HS-5 (cell line): ENCODE data around the gene FNBP1L.

Source experiments
- DNase-seq: peaks from one replicate; pipeline ENCODE4 v3.0.0-alpha.2; 2012; ENCODE audit warnings: low read depth

The FNBP1L gene

GRCh38 chr1:93447481-93448291 is at the start of gene FNBP1L:
Gene FNBP1L (plus strand): TSS chr1:93448118. CDS start chr1:93448282, 164 bp downstream.
- DNase-seq = no peak

- no peak for DNase-seq
These were observed 48.1 kb upstream of the FNBP1L start for GRCh38 chr1:93399781-93400180.

- DNase-seq = no peak
These were observed 39.7 kb upstream of the FNBP1L start for GRCh38 chr1:93408203-93408602.

DNA sequence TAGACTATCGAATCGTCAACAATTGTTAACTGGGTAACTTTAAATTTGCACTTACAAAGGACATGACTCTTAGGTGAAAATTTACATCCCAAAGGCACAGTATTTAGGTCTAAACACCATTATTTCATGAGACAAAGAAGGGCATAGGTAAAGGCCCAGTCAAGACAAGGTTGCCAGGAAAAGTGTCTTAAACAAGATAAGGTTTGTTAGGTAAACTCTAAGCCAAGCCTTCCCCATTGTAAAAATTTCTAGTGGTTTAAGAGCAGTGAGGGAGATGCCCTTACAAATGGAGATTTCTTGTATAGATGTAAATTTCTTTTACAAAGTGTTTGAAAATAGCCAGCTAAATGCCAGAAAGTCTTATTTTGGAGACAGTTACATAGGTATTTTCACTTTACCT is 36.9 kb upstream of the FNBP1L start:
- no peak for DNase-seq

GRCh38 chr1:93414749-93415148 is 33.2 kb upstream of the FNBP1L start:
- DNase-seq = no peak

GRCh38 chr1:93415296-93415695 is 32.6 kb upstream of the FNBP1L start:
- no peak for DNase-seq

DNA sequence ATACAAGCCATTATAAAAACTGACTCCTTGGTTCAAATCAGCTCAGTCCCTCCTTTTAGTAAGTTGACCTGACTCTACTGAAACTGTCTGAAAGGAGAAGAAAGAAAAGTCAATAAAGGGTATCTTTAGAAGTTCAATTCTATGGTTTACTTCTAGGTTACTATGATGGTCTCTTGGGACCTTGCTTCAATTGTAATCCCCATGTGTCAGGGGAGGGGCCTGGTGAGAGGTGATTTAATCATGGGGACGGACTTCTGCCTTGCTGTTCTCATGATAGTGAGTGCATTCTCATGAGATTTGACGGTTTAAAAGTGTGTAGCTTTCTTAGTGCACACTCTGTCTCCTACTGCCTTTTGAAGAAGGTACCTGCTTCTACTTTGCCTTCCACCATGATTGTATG is 31.7 kb upstream of the FNBP1L start:
- DNase-seq = no peak

GRCh38 chr1:93419344-93419743 is 28.6 kb upstream of the FNBP1L start:
- DNase-seq = no peak

DNA sequence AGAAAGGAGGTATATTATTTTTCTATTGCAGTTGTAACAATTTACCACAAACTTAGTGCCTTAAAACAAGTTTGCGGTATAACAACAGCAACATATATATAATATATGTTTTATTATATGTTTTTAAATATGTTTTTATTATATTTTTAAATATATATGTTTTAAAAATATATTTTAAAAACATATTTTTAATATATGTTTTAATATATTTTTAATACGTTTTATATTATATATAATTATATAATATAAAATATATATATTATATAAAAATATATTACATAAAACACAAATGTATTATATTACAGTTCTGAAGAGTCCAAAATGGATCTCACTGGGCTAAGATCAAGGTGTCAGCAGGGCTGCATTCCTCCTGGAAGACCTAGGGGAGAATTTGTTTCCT is 27.5 kb upstream of the FNBP1L start:
- DNase-seq = no peak

DNA sequence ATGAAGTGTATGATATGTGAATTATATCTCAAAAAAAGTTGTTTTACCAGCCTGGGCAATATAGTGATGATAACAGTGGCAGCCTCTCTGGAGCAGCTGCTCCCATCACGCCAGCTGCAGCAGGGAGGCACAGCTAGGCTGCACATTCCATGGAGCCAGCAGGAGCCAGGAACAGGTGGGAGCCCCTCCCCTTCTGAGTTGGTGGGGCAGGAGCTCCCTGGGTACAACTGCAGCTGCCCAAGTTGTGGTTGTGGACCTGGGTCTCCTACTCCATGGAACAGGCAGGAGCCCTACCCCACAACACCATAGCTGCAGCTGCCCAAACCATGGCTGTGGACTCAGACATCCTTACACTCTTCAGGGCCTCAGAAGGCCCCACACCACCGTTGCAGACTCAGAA is 21.7 kb upstream of the FNBP1L start:
- DNase-seq = no peak

DNA sequence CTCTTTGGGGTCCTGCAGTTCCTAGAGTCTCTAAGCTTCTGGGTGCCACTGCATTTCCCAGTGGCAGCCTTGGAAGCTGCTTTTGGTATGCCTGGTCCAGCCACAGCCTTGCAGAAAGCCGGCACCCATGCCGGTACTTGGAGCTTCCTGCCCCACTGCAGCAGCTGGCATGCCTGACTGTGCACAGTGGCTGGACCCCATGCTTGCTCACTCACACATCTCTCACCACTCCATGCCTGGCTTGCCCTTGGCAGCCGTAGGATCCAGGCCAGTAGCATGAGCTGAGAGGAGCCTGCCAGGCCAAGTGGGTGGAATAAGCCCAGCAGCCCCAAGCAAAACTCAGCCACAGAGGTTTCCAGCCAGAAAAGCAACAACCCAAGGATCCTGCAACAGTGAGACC is 20.3 kb upstream of the FNBP1L start:
- no peak for DNase-seq

DNA sequence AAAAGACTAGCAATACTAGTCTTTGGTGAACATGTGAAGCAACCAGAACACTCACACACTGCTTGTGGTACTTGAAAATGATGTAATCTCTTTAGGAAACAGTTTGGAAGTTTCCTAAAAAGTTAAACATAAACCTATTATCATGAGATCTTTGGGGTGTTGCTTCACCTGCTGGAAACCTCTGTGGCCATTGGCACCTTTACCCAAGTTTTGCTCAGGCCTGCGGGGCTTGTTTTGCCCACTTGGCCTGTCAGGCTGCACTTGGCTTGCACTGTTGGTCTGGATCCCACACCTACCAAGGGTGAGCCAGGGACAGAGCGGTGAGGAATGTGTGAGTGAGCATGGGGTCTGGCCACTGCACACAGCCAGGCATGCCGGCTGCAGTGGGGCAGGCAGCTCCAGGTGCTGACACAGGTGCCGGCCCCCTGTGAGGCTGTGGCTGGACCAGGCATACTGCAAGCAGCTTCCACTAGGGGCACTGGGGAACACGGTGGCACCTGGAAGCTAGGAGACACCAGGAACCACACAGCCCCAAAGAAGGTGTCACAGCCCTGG is 14.4 kb upstream of the FNBP1L start:
- DNase-seq = no peak

- no peak for DNase-seq
These were observed 13.8 kb upstream of the FNBP1L start for GRCh38 chr1:93434088-93434487.

GRCh38 chr1:93434987-93435386 is 12.9 kb upstream of the FNBP1L start:
- no peak for DNase-seq

GRCh38 chr1:93435443-93435842 is 12.5 kb upstream of the FNBP1L start:
- no peak for DNase-seq

GRCh38 chr1:93436496-93436895 is 11.4 kb upstream of the FNBP1L start:
- no peak for DNase-seq

DNA sequence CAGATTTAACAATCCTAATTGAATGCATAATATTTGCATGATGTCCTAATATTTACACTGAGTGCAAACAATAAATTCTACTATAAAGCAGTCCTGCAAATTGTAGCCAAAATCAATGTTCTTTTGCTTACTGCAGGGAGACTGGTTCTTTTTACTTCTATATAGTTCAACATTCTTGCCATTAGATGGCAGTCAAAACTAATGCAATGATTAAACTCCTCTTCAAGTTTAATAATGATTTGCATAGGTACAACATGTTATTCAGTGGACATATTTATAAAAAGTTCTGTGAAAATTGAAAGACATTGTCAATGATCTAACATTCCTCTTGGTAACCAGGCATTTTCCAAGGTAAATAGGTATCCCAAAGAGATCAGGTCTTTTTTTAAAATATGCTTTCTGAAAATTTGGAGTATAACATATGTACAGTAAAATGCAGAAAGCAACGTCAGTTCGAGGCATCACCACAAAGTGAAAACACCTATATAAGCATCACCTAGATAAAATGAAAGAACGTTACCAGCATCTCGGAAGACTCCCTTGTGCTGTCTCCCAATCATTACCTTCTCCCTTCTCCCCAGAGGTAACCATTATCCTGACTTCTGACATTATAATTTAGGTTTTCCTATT is 9.8 kb upstream of the FNBP1L start:
- no peak for DNase-seq

DNA sequence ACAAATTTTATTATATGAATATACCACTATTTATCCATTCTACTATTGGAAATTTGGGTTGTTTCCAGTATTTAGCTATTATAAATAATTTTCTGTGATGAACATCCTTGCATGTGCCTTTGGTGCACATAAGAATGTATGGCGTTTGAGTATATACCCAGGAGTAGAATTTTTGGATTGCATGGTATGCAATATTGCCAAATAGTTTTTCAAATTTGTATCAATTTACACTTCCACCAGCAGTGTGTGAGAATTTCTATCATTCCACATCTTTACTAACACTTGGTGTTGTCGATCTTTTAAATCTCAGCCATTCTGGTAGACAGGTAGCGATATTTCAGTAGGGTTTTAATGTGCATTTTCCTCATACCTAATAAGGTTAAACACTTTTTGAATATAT is 9.2 kb upstream of the FNBP1L start:
- DNase-seq = no peak

GRCh38 chr1:93440272-93440671 is 7.6 kb upstream of the FNBP1L start:
- DNase-seq = no peak

GRCh38 chr1:93440706-93441105 is 7.2 kb upstream of the FNBP1L start:
- DNase-seq = no peak

DNA sequence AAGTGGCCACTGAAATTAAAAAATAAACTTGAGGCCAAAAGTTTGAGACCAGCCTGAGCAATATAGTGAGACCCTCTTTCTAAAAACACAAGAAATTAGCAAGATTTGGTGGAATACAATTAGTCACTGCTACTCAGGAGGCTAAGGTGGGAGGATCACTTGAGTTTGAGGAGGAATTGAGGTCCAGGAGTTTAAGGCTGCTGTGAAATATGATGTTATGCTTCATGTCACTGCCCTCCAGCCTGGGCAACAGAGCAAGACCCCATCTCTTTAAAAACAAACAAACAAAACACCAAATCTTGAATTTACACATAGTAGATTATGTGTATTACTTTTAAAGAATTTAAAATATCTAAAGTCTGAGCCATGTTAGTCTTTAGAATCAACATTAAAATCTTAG is 6.3 kb upstream of the FNBP1L start:
- DNase-seq = no peak

DNA sequence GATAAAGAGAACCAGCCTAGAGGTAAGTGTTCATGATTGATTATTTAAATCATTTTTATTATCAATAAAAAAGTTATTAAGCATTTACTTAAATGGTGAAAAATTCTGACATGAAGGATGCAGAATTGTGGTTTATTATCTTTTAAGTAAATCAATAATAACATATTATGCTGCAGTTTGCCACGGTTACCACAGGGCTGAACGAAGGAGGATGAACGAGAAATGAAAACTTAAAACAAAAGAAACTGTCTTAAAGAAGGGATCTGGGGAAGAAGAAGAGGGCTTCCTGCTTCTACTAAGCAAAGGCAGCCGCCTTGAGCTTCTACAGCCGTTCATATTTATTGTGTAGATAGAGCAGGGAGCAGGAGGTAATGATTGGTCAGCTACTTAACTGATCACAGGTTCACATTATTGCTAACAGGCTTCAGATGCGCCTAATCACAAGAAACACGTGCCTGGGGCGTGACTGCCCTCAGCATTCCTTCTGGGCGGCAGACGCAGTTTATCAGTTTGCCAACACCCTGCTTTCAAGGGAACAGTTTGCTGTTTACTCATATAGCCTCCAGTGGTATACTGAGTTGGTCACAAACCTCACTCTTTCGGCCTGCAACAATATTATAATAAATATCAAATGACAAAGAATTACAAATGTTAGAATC is 5.8 kb upstream of the FNBP1L start:
- DNase-seq = no peak

DNA sequence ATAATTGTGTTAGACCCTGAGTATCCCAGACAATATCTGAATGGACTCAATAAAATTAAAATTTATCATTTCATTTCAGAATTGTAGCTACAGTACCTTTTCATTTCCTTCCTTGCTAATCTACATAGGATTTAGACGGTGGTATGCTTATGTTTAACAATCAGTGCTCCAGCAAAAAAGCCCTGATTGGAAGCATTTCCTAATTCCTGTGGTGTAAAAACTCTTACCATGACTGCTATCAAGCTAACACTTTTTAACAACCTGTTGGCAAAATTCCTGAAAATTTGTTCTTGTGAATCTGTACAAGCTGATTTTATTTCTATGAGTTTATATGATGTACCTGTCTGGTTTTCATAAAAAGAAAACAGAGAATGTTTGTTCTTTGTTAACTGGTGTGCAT is 5.2 kb upstream of the FNBP1L start:
- no peak for DNase-seq
